Mesenchymal stem cell (in vitro differentiated cells and primary cell): ENCODE results near the gene ENDOU.
A peak's percentile ranks its signal among the peaks of the same experiment; 100 is the strongest.

Experiments
- DNase-seq: peaks from one replicate; pipeline ENCODE4 v3.0.0-alpha.2; 2013
- H2AFZ ChIP-seq: one replicate; pipeline ENCODE4 v1.6.1; 2013; ENCODE audit warnings: low read depth, mild to moderate bottlenecking, control low read depth, inconsistent platforms, low read length, moderate library complexity
- H2AK5ac ChIP-seq: 2 replicates; pipeline ENCODE4 v1.6.1; 2013; ENCODE audit warnings: low read length, moderate library complexity, mild to moderate bottlenecking, inconsistent platforms; ENCODE audit not compliant: severe bottlenecking
- H2BK120ac ChIP-seq: one replicate; pipeline ENCODE4 v1.6.1; 2013; ENCODE audit warnings: low read depth, mild to moderate bottlenecking, inconsistent platforms, low read length, moderate library complexity
- H2BK12ac ChIP-seq, 2 experiments: one replicate each; pipeline ENCODE4 v1.6.1; 2013; ENCODE audit warnings: inconsistent platforms in 2 of 2, low read length in 2 of 2, mild to moderate bottlenecking in 2 of 2, moderate library complexity in 2 of 2, control low read depth in 1 of 2
- H2BK15ac ChIP-seq: one replicate; pipeline ENCODE4 v1.6.1; 2013; ENCODE audit warnings: mild to moderate bottlenecking, low read depth, inconsistent platforms; ENCODE audit not compliant: poor library complexity, severe bottlenecking
- H2BK5ac ChIP-seq: 2 replicates; pipeline ENCODE4 v1.6.1; 2013; ENCODE audit warnings: low read depth, mild to moderate bottlenecking, low read length, control low read depth, inconsistent platforms; ENCODE audit not compliant: poor library complexity, severe bottlenecking
- H3K14ac ChIP-seq, 2 experiments: one replicate each; pipeline ENCODE4 v1.6.1; 2013; ENCODE audit warnings: inconsistent platforms in 2 of 2, low read length in 2 of 2, control low read depth in 1 of 2, mild to moderate bottlenecking in 1 of 2, moderate library complexity in 1 of 2
- H3K18ac ChIP-seq, 2 experiments: one replicate each; pipeline ENCODE4 v1.6.1; 2013; ENCODE audit warnings: inconsistent platforms in 2 of 2, low read length in 2 of 2, control low read depth in 1 of 2, low read depth in 1 of 2, mild to moderate bottlenecking in 1 of 2
- H3K23ac ChIP-seq, 2 experiments: one replicate each; pipeline ENCODE4 v1.6.1; 2013; ENCODE audit warnings: inconsistent platforms in 2 of 2, low read length in 2 of 2, mild to moderate bottlenecking in 2 of 2, moderate library complexity in 2 of 2, control low read depth in 1 of 2
- H3K27ac ChIP-seq: 2 replicates; pipeline ENCODE4 v1.5.1; 2013; ENCODE audit warnings: mild to moderate bottlenecking, moderate library complexity, low read length, control low read depth, inconsistent platforms; ENCODE audit not compliant: poor library complexity, severe bottlenecking
- H3K27me3 ChIP-seq, 2 experiments: 2 replicates each; pipeline versions ENCODE4 v1.6.1 to v1.7.0; 2013; ENCODE audit warnings: low read length in 2 of 2, mild to moderate bottlenecking in 2 of 2, moderate library complexity in 2 of 2, control low read depth in 1 of 2, inconsistent platforms in 1 of 2; ENCODE audit not compliant: control insufficient read depth in 1 of 2, insufficient read depth in 1 of 2
- H3K36me3 ChIP-seq, 2 experiments: 2 replicates each; pipeline versions ENCODE4 v1.6.1 to v1.7.0; 2013; ENCODE audit warnings: low read length in 2 of 2, control low read depth in 1 of 2, inconsistent platforms in 1 of 2, low read depth in 1 of 2, mild to moderate bottlenecking in 1 of 2; ENCODE audit not compliant: insufficient read depth in 2 of 2, control insufficient read depth in 1 of 2
- H3K4ac ChIP-seq, 2 experiments: one replicate each; pipeline ENCODE4 v1.6.1; 2013; ENCODE audit warnings: inconsistent platforms in 2 of 2, low read length in 2 of 2, mild to moderate bottlenecking in 2 of 2, moderate library complexity in 2 of 2, control low read depth in 1 of 2, low read depth in 1 of 2
- H3K4me1 ChIP-seq: 2 replicates; pipeline ENCODE4 v1.6.1; 2013; ENCODE audit warnings: low read depth, low read length, control low read depth; ENCODE audit not compliant: control insufficient read depth, insufficient read depth
- H3K4me2 ChIP-seq: 2 replicates; pipeline ENCODE4 v1.6.1; 2013; ENCODE audit warnings: low read length, mild to moderate bottlenecking, inconsistent platforms; ENCODE audit not compliant: poor library complexity, severe bottlenecking
- H3K4me3 ChIP-seq, 2 experiments: 2 replicates each; pipeline versions ENCODE4 v1.5.1 to v1.7.0; 2013; ENCODE audit warnings: low read length in 2 of 2, mild to moderate bottlenecking in 2 of 2, control low read depth in 1 of 2, low read depth in 1 of 2; ENCODE audit not compliant: insufficient read depth in 1 of 2
- H3K79me1 ChIP-seq: replicated peaks from 2 replicates; pipeline ENCODE4 v1.6.1; 2013; ENCODE audit warnings: mild to moderate bottlenecking, control low read depth, low read length, inconsistent platforms; ENCODE audit not compliant: poor library complexity, severe bottlenecking
- H3K9ac ChIP-seq: 2 replicates; pipeline ENCODE4 v1.7.0; 2013; ENCODE audit warnings: mild to moderate bottlenecking, low read length, moderate library complexity
- H3K9me3 ChIP-seq: 2 replicates; pipeline ENCODE4 v1.7.0; 2013; ENCODE audit warnings: mild to moderate bottlenecking, low read length; ENCODE audit not compliant: control insufficient read depth
- H4K8ac ChIP-seq: one replicate; pipeline ENCODE4 v1.6.1; 2013; ENCODE audit warnings: inconsistent platforms, mild to moderate bottlenecking, low read length, moderate library complexity
- H4K91ac ChIP-seq: one replicate; pipeline ENCODE4 v1.6.1; 2013; ENCODE audit warnings: mild to moderate bottlenecking, low read length, inconsistent platforms
- WGBS: methylation state at CpG from one replicate; pipeline ENCODE4 v1.1.7; 2013; ENCODE audit warnings: mixed read lengths; 5-methylcytosine and 5-hydroxymethylcytosine counted together

Gene ENDOU

GRCh38 chr12:47773062-47773857 lies 48.0 kb upstream of the ENDOU start, which contains the start of gene SLC48A1:
Gene SLC48A1 (plus strand): TSS chr12:47773238. CDS start chr12:47773305, 67 bp downstream.
- H2BK15ac ChIP-seq, result peak within 1 kb of the TSS; percentile 68
- H3K14ac ChIP-seq, result peak within 1 kb of the TSS in 1 of 2 experiments; percentile 77
- no peaks in the 10 kb centered on the region for H3K9me3 ChIP-seq
- H3K23ac ChIP-seq, result peak within 1 kb of the TSS in 1 of 2 experiments; percentile 9
- peaks cover 0 to 13% of the 10 kb centered on the region in 2 experiments for H3K36me3 ChIP-seq
- peaks cover 48% of the 10 kb centered on the region for H3K4me1 ChIP-seq
- peak within 1 kb of the TSS; percentile 88 for H2AFZ ChIP-seq
- DNase-seq, result peak; percentile 57
- 0% methylated on average over 30 of the region's 106 CpGs for WGBS
- H2BK5ac ChIP-seq, result peak within 1 kb of the TSS; percentile 40
- peak within 1 kb of the TSS; percentile 59 for H4K8ac ChIP-seq
- peak within 1 kb of the TSS; percentile 90 for H3K9ac ChIP-seq
- peak within 1 kb of the TSS; percentile 74 for H2AK5ac ChIP-seq
- H3K4ac ChIP-seq, result peak within 1 kb of the TSS in 1 of 2 experiments; percentile 81
- peak within 1 kb of the TSS in 1 of 2 experiments; percentile 77 for H3K18ac ChIP-seq
- H3K27ac ChIP-seq, result peak within 1 kb of the TSS; percentile 50
- H3K79me1 ChIP-seq, result peaks cover 16% of the 10 kb centered on the region
- H3K27me3 ChIP-seq, result no peaks in the 10 kb centered on the region
- peak within 1 kb of the TSS; percentile 83 to 88 for H3K4me3 ChIP-seq
- peak within 1 kb of the TSS in 1 of 2 experiments; percentile 49 for H2BK12ac ChIP-seq
- H4K91ac ChIP-seq, result peak within 1 kb of the TSS; percentile 5
- H3K4me2 ChIP-seq, result peak within 1 kb of the TSS; percentile 87
- H2BK120ac ChIP-seq, result no peak within 1 kb of the TSS

DNA sequence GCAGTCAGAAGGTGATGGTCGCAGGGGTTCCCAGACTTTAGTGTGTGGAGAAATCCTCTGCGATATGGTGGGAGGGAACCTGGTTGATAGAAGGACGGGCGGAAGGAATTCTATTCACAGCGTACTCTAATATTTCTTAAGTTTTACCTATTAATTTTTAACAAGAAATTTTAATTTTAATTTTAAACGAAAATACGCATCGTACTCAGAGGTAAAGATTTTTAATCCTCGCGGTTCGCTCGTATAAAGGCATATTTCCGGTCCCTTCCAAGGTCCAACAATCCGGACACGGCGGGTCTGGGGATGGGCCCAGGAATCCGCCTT lies 47.4 kb upstream of the ENDOU start:
- H3K27ac ChIP-seq, result peak overlapping the region; percentile 50
- H4K8ac ChIP-seq, result peak overlapping the region; percentile 35
- H3K18ac ChIP-seq, result peak overlapping the region in 1 of 2 experiments; percentile 77
- no peak overlapping the region for H3K23ac ChIP-seq
- H3K4me2 ChIP-seq, result peak overlapping the region; percentile 68
- H3K36me3 ChIP-seq, result peaks cover 0 to 9% of the 10 kb centered on the region in 2 experiments
- H3K9me3 ChIP-seq, result no peaks in the 10 kb centered on the region
- H2AK5ac ChIP-seq, result no peak overlapping the region
- no peak overlapping the region for H2BK120ac ChIP-seq
- H3K27me3 ChIP-seq, result no peaks in the 10 kb centered on the region
- H2BK5ac ChIP-seq, result no peak overlapping the region
- peak overlapping the region; percentile 90 for H3K9ac ChIP-seq
- no peak overlapping the region for H2AFZ ChIP-seq
- DNase-seq, result no peak
- no peak overlapping the region for H4K91ac ChIP-seq
- H2BK15ac ChIP-seq, result no peak overlapping the region
- H3K79me1 ChIP-seq, result peaks cover 15% of the 10 kb centered on the region
- no peak overlapping the region for H2BK12ac ChIP-seq
- peaks cover 46% of the 10 kb centered on the region for H3K4me1 ChIP-seq
- H3K4ac ChIP-seq, result no peak overlapping the region
- WGBS, result 21% methylated on average over 13 of the region's 17 CpGs
- H3K14ac ChIP-seq, result no peak overlapping the region
- peak overlapping the region; percentile 76 to 88 for H3K4me3 ChIP-seq

DNA sequence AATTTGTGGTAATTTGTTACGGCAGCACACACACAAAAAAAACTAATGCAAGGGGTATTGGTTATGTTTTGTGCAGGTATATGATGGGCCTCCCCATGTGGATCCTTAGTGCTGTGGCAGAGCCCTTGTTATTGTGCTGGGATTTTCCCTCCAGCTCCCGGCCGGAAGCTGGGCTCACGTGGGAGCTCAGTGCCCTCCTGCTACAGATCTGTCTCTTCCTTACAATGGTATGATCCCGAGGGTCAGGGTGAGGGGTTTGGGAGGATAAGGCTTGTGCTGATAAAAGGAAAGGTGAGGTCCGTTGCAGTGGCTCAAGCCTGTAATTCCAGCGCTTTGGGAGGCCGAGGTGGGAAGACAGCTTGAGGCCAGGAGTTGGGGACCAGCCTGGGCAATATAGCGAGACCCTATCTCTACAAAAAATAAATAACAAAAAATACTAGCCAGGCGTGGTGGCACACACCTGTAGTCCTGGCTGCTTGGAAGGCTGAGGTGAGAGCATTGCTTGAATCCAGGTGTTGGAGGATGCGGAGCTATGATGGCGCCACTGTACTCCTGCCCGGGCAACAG lies 46.9 kb upstream of the ENDOU start:
- peaks cover 43% of the 10 kb centered on the region for H3K4me1 ChIP-seq
- no peak overlapping the region for H3K18ac ChIP-seq
- H3K4ac ChIP-seq, result no peak overlapping the region
- no peak overlapping the region for H2BK12ac ChIP-seq
- H3K9me3 ChIP-seq, result no peaks in the 10 kb centered on the region
- peaks cover 0 to 6% of the 10 kb centered on the region in 2 experiments for H3K36me3 ChIP-seq
- no peak overlapping the region for H2BK5ac ChIP-seq
- H3K79me1 ChIP-seq, result peaks cover 14% of the 10 kb centered on the region
- no peak overlapping the region for H3K27ac ChIP-seq
- H3K23ac ChIP-seq, result no peak overlapping the region
- H2BK15ac ChIP-seq, result no peak overlapping the region
- 90% methylated on average over 11 of the region's 13 CpGs for WGBS
- no peak overlapping the region for H4K91ac ChIP-seq
- H3K27me3 ChIP-seq, result no peaks in the 10 kb centered on the region
- H2AK5ac ChIP-seq, result peak overlapping the region; percentile 74
- no peak for DNase-seq
- H3K4me2 ChIP-seq, result no peak overlapping the region
- no peak overlapping the region for H4K8ac ChIP-seq
- H3K14ac ChIP-seq, result no peak overlapping the region
- H3K4me3 ChIP-seq, result peak overlapping the region in 1 of 2 experiments; percentile 76
- H2AFZ ChIP-seq, result no peak overlapping the region
- H2BK120ac ChIP-seq, result no peak overlapping the region
- H3K9ac ChIP-seq, result peak overlapping the region; percentile 90

DNA sequence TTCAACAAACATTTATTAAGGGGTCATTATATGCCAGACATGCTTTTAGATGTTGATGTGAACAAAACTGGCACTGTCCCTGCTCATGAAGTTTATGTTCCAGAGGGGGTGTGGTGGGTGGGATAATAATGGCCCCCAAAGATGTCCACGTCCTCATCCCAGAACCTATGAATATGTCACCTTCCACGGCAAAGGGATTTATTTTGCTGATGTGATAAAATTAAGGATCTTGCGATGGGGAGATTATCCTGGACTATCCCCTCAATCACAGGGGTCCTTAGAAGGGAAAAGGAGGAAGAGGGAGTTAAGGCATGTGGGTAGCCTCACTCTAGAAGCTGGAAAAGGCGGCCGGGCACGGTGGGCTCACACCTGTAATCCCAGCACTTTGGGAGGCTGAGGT lies 46.0 kb upstream of the ENDOU start:
- Histone ChIP-seq H3K4me2 (no peak overlapping the region), H4K8ac (no peak overlapping the region), H4K91ac (no peak overlapping the region), H2AFZ (no peak overlapping the region), H3K27me3 (no peaks in the 10 kb centered on the region), H3K23ac (no peak overlapping the region), H3K18ac (no peak overlapping the region), H3K9ac (no peak overlapping the region), H2BK120ac (no peak overlapping the region), H3K27ac (no peak overlapping the region), H2AK5ac (no peak overlapping the region), H2BK15ac (no peak overlapping the region), H2BK12ac (no peak overlapping the region), H3K79me1 (peaks cover 11% of the 10 kb centered on the region), H3K9me3 (no peaks in the 10 kb centered on the region), H2BK5ac (no peak overlapping the region), H3K14ac (no peak overlapping the region), H3K36me3 (peaks cover 0 to 3% of the 10 kb centered on the region in 2 experiments), H3K4me1 (peaks cover 42% of the 10 kb centered on the region), H3K4me3 (no peak overlapping the region), H3K4ac (no peak overlapping the region)
- no peak for DNase-seq
- no CpG with 5 or more reads among the region's 6 CpGs for WGBS
